GM12865 (cell line): ENCODE results near the gene RAB32.

ENCODE experiments used
- DNase-seq: peaks from one replicate; pipeline ENCODE4 v3.0.0; 2010; ENCODE audit warnings: low read depth
- H3K4me3 ChIP-seq: 2 replicates; pipeline ENCODE4 v1.5.1; 2011; ENCODE audit warnings: mild to moderate bottlenecking, low read depth, low read length, control low read depth
- TF ChIP-seq, protein P1 (sequence below): IDR thresholded peaks from 2 replicates; pipeline ENCODE4 v1.5.1; 2011; ENCODE audit warnings: low read length, control low read depth, low read depth, inconsistent platforms; ENCODE audit not compliant: insufficient read depth; ENCODE audit errors: missing control alignments

Gene RAB32

DNA sequence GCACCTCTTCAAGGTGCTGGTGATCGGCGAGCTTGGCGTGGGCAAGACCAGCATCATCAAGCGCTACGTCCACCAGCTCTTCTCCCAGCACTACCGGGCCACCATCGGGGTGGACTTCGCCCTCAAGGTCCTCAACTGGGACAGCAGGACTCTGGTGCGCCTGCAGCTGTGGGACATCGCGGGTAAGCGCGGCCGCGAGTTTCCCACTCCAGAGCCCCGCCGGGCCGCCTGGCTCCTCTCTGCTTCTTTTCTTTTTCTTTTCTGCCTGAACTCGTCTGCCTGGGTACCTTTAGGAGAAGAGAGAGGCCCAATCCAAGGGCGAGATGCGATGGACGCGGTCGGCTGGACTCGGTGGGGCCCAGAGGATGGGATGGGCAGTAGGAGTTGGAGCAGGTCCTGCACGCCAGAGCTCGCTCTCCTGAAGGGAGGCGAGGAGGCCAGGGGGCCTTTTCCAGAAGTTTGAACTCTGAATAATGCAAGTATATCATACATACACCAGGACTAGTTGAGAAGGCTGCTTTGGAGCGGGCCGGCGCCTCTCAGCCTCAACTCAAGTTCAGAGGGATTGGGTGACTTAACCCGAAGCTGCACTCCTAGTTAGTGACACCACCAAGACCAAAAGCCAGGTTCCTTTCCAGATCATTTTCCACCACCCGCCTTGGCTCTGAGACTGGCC is 445 bp downstream of the RAB32 start:
- DNase-seq = no peak
- TF ChIP-seq, protein P1, sequence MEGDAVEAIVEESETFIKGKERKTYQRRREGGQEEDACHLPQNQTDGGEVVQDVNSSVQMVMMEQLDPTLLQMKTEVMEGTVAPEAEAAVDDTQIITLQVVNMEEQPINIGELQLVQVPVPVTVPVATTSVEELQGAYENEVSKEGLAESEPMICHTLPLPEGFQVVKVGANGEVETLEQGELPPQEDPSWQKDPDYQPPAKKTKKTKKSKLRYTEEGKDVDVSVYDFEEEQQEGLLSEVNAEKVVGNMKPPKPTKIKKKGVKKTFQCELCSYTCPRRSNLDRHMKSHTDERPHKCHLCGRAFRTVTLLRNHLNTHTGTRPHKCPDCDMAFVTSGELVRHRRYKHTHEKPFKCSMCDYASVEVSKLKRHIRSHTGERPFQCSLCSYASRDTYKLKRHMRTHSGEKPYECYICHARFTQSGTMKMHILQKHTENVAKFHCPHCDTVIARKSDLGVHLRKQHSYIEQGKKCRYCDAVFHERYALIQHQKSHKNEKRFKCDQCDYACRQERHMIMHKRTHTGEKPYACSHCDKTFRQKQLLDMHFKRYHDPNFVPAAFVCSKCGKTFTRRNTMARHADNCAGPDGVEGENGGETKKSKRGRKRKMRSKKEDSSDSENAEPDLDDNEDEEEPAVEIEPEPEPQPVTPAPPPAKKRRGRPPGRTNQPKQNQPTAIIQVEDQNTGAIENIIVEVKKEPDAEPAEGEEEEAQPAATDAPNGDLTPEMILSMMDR = no peak
- no peak overlapping the region for H3K4me3 ChIP-seq

GRCh38 chr6:146544616-146545182 is 1.1 kb downstream of the RAB32 start:
- TF ChIP-seq, protein P1 = no peak
- DNase-seq = no peak
- no peak overlapping the region for H3K4me3 ChIP-seq

GRCh38 chr6:146545581-146545980 is 1.9 kb downstream of the RAB32 start:
- no peak for DNase-seq
- TF ChIP-seq, protein P1 = no peak
- no peak overlapping the region for H3K4me3 ChIP-seq

- TF ChIP-seq, protein P1 = no peak
- DNase-seq = no peak
- no peak overlapping the region for H3K4me3 ChIP-seq
Observed at GRCh38 chr6:146546443-146547043, 2.9 kb downstream of the RAB32 start.

GRCh38 chr6:146547889-146548288 is 4.3 kb downstream of the RAB32 start:
- no peak for DNase-seq
- H3K4me3 ChIP-seq = no peak overlapping the region
- TF ChIP-seq, protein P1 = no peak

GRCh38 chr6:146548898-146549374 is 5.3 kb downstream of the RAB32 start:
- TF ChIP-seq, protein P1 = no peak
- no peak for DNase-seq

More at GRCh38 chr6:146548898-146549374, 5.3 kb downstream of the RAB32 start:
- no peak overlapping the region for H3K4me3 ChIP-seq
